Measurements from ENCODE around the gene PPP2R2C. TPM values are rescaled to one million over a fixed set of nuclear protein-coding genes. Genes with fewer than 3 reads are reported as not detected.

PPP2R2C gene
- total RNA-seq, 6 experiments from 2014 or later, result 0.12 to 0.27 TPM; not detected in 4

GRCh38 chr4:6497796-6498195, 25.4 kb upstream of the PPP2R2C start:
- DNase-seq (no peak), ATAC-seq (no peak)
- intact Hi-C loops (cut with DNase I), result no loop called here
- no peak overlapping the region for H3K27ac ChIP-seq
- TF ChIP-seq POLR2A (IDR thresholded peaks at IDR 0.05) (no peak), CTCF (IDR thresholded peaks at IDR 0.05) (no peak)
- no peaks in the 10 kb centered on the region for H3K36me3 ChIP-seq
- no peaks in the 10 kb centered on the region for H3K9me3 ChIP-seq
- H3K4me1 ChIP-seq, result no peaks in the 10 kb centered on the region
- 83% methylated on average over 6 of the region's 8 CpGs for WGBS (ENCODE audit: insufficient coverage, low coverage, low lambda C conversion rate, missing lambda C conversion rate)
- H3K27me3 ChIP-seq, result no peaks in the 10 kb centered on the region
- H3K4me3 ChIP-seq, result no peak overlapping the region

DNA sequence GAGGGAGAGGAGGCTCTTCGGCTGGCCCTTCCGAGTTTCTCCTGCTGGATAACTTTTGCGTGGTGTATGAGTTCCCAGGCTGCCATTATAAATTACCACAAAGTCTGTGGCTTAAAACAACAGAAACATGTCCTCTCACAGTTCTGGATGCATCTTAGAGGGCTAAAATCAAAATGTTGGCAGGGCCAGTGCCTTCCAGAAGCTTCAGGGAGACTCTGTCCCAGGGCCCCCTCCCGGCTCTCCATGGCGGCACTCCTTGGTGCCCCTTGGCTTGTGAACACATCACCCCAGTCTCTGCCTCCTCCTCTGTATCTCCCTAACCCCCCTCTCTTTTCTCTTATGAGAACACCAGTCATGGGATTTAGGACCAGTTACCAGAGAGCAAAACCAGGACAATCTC, 23.3 kb upstream of the PPP2R2C start:
- DNase-seq (no peak), ATAC-seq (no peak)
- no peak for TF ChIP-seq POLR2A (IDR thresholded peaks at IDR 0.05)
- no peak for TF ChIP-seq CTCF (IDR thresholded peaks at IDR 0.05)
- H3K4me3 ChIP-seq, result no peak overlapping the region
- no peak overlapping the region for H3K27ac ChIP-seq
- H3K36me3 ChIP-seq, result no peaks in the 10 kb centered on the region
- intact Hi-C loops (cut with DNase I), result no loop called here
- no peaks in the 10 kb centered on the region for H3K27me3 ChIP-seq
- WGBS (ENCODE audit: insufficient coverage, low coverage, low lambda C conversion rate, missing lambda C conversion rate), result 93% methylated on average over 3 of the region's 5 CpGs
- no peaks in the 10 kb centered on the region for H3K9me3 ChIP-seq
- no peaks in the 10 kb centered on the region for H3K4me1 ChIP-seq

- no peak for TF ChIP-seq POLR2A (IDR thresholded peaks at IDR 0.05)
- TF ChIP-seq CTCF (IDR thresholded peaks at IDR 0.05), result no peak
- Histone ChIP-seq H3K4me3 (no peak overlapping the region), H3K27me3 (no peaks in the 10 kb centered on the region), H3K4me1 (no peaks in the 10 kb centered on the region), H3K9me3 (no peaks in the 10 kb centered on the region), H3K27ac (no peak overlapping the region), H3K36me3 (no peaks in the 10 kb centered on the region)
- DNase-seq, result no peak
- WGBS (ENCODE audit: insufficient coverage, low coverage, low lambda C conversion rate, missing lambda C conversion rate), result 60% methylated on average over 1 of the region's 7 CpGs
- no peak for ATAC-seq
- intact Hi-C loops (cut with DNase I), result no loop called here
Measured at GRCh38 chr4:6495296-6495590, 22.8 kb upstream of the PPP2R2C start.

DNA sequence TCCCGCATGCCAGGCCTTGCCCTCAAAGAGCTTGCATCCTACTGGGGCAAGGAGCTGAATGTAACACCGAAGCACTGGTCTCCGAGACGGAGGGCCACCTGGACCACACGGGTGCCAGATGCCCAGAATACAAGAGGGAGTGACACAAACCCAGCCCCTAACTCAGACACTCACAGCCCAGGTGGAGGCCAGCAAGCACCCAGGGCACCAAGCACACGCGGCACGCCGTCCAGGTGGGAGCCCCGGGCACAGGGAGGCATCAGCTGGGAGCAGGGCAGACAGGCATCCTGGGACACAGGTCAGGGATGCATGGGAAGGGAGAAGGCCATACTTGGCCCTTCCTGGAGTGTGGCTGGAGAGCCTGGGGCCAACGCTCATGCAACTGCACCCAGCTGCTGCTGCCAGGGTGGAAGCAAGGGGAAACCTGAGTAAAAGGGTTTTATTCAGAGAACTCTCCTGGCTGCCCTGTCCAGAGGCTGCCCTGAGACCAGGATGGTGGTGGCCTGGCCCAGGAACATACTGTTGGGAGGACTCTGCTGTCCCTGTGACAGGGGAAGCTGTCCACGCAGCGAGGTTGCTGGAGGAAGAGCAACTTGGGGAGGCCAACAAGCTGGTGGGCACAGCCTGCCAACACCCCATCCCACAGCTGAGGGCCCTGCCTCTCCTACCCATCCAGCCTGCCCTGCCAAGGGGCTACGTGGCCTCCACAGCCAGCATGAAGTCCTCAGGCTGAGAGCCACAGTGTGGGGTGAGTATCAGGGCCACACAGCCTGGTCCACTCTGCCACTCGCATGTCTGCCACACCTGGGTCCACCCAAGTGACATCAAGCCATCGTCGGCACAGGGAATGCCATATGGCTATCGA, 22.2 kb upstream of the PPP2R2C start:
- H3K27me3 ChIP-seq, result no peaks in the 10 kb centered on the region
- H3K4me1 ChIP-seq, result no peaks in the 10 kb centered on the region
- 59% methylated on average over 8 of the region's 18 CpGs for WGBS (ENCODE audit: insufficient coverage, low coverage, low lambda C conversion rate, missing lambda C conversion rate)
- intact Hi-C loops (cut with DNase I), result no loop called here
- no peak for ATAC-seq
- no peak for DNase-seq
- no peak for TF ChIP-seq CTCF (IDR thresholded peaks at IDR 0.05)
- no peak for TF ChIP-seq POLR2A (IDR thresholded peaks at IDR 0.05)
- no peak overlapping the region for H3K27ac ChIP-seq
- no peaks in the 10 kb centered on the region for H3K36me3 ChIP-seq
- H3K4me3 ChIP-seq, result no peak overlapping the region
- no peaks in the 10 kb centered on the region for H3K9me3 ChIP-seq

Measured in right lobe of liver (tissue), 6 donors.